Measurements from ENCODE around the gene MGA.

MGA gene

GRCh38 chr15:41789236-41789635 is 129.0 kb downstream of the MGA start:
- no peak for DNase-seq

- DNase-seq: no peak
These were observed 129.5 kb downstream of the MGA start for GRCh38 chr15:41789662-41790061.

- DNase-seq: no peak
These were observed 130.0 kb downstream of the MGA start for GRCh38 chr15:41790169-41790568.

- no peak for DNase-seq
These were observed 130.7 kb downstream of the MGA start for GRCh38 chr15:41790756-41791546.

- no peak for DNase-seq
These were observed 131.3 kb downstream of the MGA start for GRCh38 chr15:41791547-41791937.

DNA sequence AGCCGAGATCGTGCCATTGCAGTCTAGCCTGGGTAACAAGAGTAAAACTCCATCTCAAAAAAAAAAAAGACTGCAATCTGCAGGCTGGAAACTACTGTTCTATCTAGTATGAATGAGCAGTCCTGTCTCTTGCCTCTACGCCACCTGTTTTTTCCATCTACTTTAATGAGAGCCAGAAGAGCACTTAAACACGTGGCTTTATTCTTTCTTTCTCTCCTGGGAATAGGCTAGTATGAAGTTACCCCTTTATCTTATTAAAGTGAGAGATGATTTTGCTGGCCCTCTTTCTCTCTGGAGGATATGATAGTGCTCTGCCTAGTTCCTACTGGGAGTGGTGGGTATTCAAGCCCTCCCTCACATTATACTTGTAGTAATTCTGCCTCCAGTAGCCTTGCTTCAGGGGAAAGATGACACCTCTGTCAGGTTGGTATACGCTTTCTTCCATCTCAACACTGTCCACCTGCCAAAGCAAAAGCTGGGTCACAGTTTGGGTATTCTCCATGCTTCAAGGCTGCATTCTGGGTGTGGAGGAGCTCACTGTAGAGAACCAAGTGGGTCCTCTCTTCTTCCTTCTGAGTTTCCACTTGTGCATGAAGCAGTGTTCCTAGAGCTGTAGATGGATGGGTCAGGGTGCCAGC is 131.9 kb downstream of the MGA start:
- DNase-seq: no peak

- no peak for DNase-seq
These were observed 133.9 kb downstream of the MGA start for GRCh38 chr15:41794081-41794480.

- no peak for DNase-seq
These were observed 136.0 kb downstream of the MGA start for GRCh38 chr15:41795996-41796856.

DNA sequence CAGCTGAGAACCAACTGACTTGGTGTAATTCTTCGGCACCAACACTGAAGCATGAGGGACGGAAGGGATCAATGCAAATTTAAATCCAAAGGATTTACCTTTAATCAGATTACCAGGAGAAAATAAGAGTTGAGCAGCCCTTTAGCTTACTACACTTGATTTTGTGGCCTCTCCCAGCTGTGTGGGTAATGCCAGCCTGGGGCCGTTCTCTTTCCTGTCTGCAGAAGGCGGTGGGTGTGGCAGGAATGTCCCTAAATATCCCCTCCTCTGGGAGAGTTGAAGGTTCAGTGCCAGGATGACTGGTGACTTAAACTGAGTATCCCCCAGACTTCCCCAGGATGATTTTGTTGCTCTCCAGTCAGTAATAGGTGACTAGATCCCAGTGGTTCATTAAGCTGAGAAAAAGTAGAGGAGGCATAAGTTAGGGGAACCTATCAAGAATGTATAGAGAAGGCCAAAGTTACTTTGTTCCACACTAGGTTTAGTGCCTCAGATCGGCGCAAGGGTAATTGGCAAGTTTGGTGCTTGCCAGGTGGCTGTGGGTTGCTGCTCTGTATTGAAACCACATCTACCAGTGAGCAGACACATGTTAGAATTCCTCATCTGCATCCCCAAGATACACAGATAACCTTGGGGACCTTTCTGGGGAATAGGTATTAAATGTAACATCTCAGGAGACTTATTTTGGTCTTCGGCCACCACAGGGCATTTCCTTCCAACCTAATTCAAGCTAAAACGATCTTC is 137.2 kb downstream of the MGA start:
- DNase-seq: no peak

- DNase-seq: no peak
These were observed 138.6 kb downstream of the MGA start for GRCh38 chr15:41798607-41799487.

GRCh38 chr15:41799488-41799805 is 139.2 kb downstream of the MGA start:
- DNase-seq: no peak

GRCh38 chr15:41801185-41801584 is 141.0 kb downstream of the MGA start:
- DNase-seq: no peak

GRCh38 chr15:41801850-41802455 is 141.7 kb downstream of the MGA start:
- no peak for DNase-seq

DNA sequence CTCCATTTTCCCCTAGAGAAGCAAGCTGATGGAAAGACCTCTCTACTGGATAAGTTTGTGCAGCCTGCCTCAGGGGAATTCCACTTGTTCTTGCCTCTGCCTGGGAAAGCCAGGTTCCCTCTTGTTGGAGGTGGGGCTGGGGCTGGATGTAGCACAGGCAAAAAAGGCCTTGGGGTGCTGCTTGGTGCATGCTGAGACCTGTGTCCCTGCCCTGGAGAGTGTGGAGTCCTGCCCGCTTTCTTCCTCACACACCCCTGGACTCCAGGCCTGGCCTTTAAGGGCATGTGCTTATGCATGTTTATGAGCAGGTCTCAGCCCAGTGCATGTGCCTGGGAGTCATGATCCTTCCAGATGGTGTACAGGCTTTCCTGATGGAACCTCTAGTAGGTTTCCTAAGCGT is 144.2 kb downstream of the MGA start:
- DNase-seq: no peak

DNA sequence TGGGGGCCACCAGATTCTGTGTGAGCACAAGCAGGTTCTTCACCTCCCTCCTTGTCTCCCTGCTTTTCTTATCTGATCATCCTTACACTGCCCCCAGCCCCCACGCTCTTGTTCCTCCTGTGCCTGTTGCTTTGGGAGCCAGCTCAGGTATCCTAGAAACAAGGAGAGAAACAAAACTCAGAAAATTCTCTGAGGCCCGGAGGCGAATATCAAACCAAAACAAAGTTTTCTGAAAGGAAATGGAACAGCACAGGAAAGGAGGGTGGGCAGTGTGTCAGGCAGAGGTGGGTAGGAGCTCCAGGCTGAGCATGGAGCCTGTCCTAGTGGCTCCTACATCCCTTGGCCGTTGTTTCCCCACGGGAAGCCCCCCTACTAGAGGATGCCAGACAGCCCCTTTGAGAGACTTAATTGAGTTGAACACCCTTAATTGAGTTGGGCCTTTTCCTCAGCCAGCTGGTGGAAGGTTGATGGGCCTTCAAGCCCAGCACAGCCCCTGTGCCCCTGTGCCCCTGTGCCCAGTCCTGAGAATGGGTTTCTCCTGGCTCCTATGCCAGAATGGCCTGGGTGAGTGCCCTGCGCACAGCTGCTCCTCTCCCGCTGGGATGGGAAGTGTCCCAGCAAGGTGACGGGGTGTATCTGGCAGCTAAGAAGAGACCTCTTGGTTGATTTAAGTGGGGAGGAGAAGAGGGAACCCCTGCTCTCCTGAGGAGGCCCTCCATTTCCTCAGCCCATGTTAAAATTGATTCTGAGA is 144.9 kb downstream of the MGA start:
- DNase-seq: no peak

DNA sequence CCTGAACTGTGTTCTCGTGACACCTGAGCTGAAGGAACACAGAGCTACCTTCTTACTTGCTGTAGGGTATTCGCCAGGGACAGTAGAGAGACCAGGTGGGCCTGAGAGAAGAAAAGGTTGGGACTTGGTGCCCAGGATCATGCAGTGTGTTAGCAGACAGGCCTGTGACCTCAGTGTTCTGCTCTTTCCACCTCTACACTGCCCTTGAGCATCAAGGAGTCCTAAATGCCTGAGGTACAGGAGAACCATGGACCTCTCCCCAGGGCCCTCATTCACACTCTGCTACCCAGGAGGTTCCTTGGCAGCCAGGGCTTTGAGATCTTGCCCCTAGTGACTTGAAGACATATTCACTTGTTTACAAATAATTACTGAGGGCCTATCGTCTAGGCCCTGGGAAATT is 145.5 kb downstream of the MGA start:
- DNase-seq: no peak

DNA sequence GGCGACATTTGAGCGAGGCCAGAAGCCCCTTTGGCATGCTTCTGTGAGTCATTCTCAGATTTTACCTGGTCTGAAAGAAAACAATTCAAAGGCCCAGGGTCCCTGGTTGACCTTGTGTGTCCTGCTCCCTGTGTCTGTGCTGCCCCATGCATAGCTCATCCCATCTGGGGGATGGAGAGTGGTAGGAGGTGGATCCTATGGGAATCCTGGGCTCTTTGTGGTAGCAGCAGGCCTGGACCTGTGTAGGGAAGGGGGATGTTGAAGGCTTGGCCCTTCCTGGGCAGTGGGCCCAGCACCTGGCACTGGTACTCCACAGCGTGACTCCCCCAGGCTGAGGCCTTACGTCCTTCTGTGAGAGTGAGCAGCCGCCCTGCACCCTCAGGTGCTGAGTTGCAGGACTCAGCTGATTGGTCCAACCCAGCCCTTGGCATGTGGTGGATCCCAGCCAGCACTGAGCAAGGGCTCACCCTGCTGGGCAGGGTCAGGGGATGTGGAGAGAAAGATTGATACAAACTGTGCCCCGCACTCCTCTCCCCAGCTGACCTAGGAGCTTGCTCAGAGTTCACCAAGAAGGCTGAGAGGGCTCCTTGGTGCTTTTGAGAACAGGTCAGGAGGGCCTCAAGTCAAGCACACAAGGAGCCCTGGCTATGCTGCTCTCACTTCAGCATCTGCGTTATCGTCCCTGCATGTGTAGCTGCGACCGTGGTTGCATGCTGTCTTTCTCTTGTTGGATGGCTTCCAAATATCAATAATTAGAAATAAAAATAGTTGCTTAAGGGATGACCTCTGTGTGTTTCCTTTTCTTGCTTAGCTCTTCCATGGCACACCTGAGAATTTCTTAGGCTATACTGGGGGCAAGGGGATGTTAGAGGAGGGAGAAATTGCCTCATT is 146.3 kb downstream of the MGA start:
- DNase-seq: no peak

- no peak for DNase-seq
These were observed 148.9 kb downstream of the MGA start for GRCh38 chr15:41809121-41809520.

GRCh38 chr15:41809526-41810220 is 149.5 kb downstream of the MGA start:
- DNase-seq: no peak
